Pulmonary artery endothelial cell (primary cell): Measurements from ENCODE around the gene SRR. TPM values are rescaled to one million over a fixed set of nuclear protein-coding genes. Genes with fewer than 3 reads are reported as not detected.

Experiments used
- DNase-seq: peaks from one replicate; pipeline ENCODE4 v3.0.0-alpha.2; 2011; ENCODE audit warnings: low read depth, low spot score
- total RNA-seq: library from RNA; depleted of rRNA; stranded (reverse); fragments of >200 nt; gene quantifications from 2 replicates; pipeline ENCODE4 v1.2.3, GENCODE V29; 2014

The SRR gene
- total RNA-seq, 1 donor from 2014 or later: 19.7 TPM

DNA sequence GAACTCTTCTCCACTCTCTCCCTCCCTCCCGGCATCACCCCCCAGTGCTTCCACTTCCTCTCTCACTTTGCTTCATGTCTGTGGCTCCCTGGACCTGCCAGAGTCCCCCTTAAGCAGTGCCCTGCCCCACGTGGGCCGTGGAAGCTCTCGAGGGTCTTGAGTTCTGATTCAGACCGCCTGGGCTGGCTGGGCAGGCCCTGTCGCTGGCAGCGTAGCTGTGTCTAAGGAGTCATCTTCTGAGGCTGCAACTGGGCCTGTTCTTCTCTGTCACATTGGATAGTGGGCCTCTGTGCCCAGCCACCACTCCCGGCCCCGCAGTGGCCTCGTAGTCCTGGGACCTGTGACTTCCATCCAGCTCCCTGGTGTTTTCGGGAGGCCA lies 66.5 kb downstream of the SRR start:
- DNase-seq: no peak

DNA sequence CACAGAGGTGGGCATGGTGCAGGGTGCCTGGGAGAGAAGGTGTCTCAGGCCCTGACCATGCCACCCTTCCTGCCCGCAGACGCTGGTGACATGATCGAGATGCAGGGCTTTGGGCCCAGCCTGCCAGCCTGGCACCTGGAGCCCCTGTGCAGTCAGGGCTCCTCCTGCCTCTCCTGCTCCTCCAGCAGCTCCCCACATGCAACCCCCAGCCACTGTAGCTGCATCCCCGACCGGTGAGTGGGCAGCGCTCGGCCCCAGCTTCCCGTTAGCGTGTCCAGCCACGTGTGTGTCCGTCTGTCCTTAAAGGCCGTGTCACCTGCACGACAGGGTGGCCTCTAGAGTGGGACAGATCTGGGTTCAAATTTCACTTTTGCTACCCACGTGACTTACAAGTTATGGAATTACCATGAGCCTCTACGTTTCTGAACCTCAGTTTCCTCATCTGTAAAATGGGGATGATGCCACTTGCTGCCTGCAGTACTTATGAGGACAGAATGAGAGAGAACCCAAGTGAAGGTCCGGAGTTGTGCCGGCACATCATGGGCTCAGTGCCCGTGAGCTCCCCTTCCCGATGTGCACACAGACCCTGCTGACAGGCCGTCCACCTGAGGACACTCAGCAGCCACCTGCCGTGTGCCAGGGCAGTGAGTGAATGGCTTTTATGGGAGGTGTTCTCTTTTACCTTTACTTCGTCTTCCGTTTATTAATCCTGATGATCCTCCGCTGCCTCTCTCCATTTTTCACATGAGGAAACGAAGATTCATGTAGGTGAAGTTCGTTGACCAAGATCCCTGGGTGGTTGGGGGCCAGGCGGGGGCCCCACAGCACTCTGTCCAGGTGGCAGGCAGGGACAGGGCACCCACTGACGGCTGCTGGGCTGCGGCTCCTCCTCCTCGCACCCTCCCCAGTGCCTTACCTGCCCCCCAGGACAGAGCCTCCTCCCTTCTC lies 67.7 kb downstream of the SRR start:
- no peak for DNase-seq

DNA sequence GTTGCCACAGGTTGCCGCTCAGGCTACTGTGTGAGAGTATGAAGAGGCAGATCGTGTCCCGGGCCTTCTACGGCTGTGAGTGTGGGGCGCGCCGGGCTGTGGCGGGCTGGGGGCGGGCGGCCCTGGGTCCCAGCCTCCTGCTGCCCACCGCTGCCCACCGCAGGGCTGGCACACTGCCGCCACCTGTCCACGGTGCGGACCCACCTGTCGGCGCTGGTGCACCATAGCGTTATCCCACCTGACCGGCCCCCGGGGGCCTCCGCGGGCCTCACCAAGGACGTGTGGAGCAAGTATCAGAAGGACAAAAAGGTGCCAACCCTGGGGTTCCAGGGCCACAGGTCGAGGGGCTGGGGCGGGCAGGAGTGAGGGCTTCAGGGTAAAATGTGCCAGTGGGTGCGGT lies 68.4 kb downstream of the SRR start:
- no peak for DNase-seq

GRCh38 chr17:2372681-2373080 lies 68.9 kb downstream of the SRR start:
- no peak for DNase-seq

GRCh38 chr17:2373179-2373578 lies 69.4 kb downstream of the SRR start:
- DNase-seq: no peak

Other genes with a start within 250 kb of the SRR start
- 34.6 and 35.1 TPM in 2 replicates for gene HIC1, start 248.8 kb upstream of the SRR start, total RNA-seq
- 24.9 and 33.0 TPM in 2 replicates for gene SMG6, start 165 bp upstream of the SRR start, total RNA-seq
- gene TSR1, start 32.5 kb downstream of the SRR start, total RNA-seq: 64.2 and 80.7 TPM in 2 replicates
- gene SGSM2, start 33.6 kb downstream of the SRR start, total RNA-seq: 34.0 and 38.1 TPM in 2 replicates
- 3.1 and 3.2 TPM in 2 replicates for gene MNT, start 97.1 kb downstream of the SRR start, total RNA-seq
- gene METTL16, start 207.9 kb downstream of the SRR start, total RNA-seq: 12.7 and 18.1 TPM in 2 replicates